ENCODE data around the gene NBEA.
A peak's percentile ranks its signal among the peaks of the same experiment; 100 is the strongest.

NBEA gene

DNA sequence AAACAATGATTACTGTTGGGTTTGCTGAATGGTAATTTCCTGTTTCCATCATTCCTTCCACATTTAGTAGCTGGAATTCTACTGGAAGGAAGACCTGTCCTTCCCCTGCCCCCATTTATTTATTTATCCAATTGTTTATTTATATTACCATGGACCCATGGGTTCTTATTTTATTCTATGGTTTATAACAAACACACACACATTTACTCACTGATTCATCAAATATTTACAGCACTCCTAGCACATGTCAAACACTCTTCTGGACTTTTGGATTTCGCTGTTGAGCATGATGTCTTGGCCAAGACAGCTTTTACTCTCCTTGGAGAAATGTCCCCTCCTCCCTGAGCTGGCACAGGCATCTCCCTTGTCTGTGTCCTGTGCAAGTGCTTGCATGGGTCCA lies 762.3 kb downstream of the NBEA start:
- no peaks in the 10 kb centered on the region for H3K36me3 ChIP-seq (ENCODE audit: control insufficient read depth in 5 of 5, insufficient read depth in 5 of 5, low read length in 5 of 5)
- H3K27me3 ChIP-seq (ENCODE audit: control insufficient read depth in 5 of 5, insufficient read depth in 4 of 5, low read length in 5 of 5), result peaks cover 0 to 3% (median 2%) of the 10 kb centered on the region in 5 donors
- H3K9ac ChIP-seq (ENCODE audit: low read length in 5 of 5), result no peak overlapping the region
- no peak overlapping the region for H3K4me3 ChIP-seq (ENCODE audit: low read depth in 1 of 5, low read length in 5 of 5)
- peaks cover 0 to 13% (median 4%) of the 10 kb centered on the region in 5 donors for H3K4me1 ChIP-seq (ENCODE audit: control insufficient read depth in 5 of 5, insufficient read depth in 5 of 5, low read length in 5 of 5)
- no peaks in the 10 kb centered on the region for H3K9me3 ChIP-seq (ENCODE audit: control insufficient read depth in 5 of 5, low read length in 5 of 5)
- no peak overlapping the region for H3K27ac ChIP-seq (ENCODE audit: low read depth, low read length)

DNA sequence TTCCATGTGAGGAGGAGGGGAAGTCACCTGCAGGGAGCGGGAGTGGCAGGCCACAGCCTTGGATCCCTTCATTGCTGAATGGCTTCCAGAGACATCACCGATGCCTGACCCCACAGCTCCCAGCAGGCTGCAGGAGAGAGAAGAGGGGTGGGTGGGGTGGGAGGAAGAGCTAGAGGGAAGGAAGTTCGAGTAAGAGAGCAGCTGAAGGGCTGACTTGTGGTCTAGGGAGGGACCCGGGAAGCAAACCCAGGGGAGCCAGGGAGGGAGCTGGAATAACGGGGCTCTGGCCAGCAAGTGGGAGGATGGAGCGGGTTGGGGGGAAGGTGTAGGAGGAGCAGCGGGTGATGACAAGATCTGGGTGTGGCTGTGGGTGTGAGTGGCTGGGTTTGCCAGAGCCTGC lies 764.2 kb downstream of the NBEA start:
- Histone ChIP-seq H3K4me3 (ENCODE audit: low read depth in 1 of 5, low read length in 5 of 5) (no peak overlapping the region), H3K4me1 (ENCODE audit: control insufficient read depth in 5 of 5, insufficient read depth in 5 of 5, low read length in 5 of 5) (peaks cover 0 to 11% (median 7%) of the 10 kb centered on the region in 5 donors), H3K36me3 (ENCODE audit: control insufficient read depth in 5 of 5, insufficient read depth in 5 of 5, low read length in 5 of 5) (no peaks in the 10 kb centered on the region)

DNA sequence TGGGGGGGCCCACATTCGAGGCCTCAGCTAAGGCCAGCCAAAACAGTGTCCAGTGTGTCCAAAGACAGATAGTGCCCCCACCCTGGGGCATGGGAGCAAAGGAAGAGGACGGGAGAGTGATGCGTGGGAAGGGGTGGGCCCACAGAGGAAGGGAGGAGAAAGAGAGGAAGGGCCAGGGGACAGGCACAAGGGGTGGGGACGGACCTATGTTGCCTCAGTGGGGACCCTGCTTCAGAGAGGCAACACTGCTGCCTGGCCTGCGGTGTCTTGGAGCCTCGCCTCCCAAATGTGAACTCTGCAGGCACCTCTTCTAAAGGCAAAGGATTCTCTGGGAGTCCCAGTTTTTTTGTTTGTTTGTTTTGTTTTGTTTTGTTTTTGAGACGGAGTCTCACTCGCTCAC lies 764.7 kb downstream of the NBEA start:
- H3K36me3 ChIP-seq (ENCODE audit: control insufficient read depth in 5 of 5, insufficient read depth in 5 of 5, low read length in 5 of 5), result no peaks in the 10 kb centered on the region
- no peaks in the 10 kb centered on the region for H3K9me3 ChIP-seq (ENCODE audit: control insufficient read depth in 5 of 5, low read length in 5 of 5)
- peaks cover 0 to 11% (median 7%) of the 10 kb centered on the region in 5 donors for H3K4me1 ChIP-seq (ENCODE audit: control insufficient read depth in 5 of 5, insufficient read depth in 5 of 5, low read length in 5 of 5)
- no peak overlapping the region for H3K9ac ChIP-seq (ENCODE audit: low read length in 5 of 5)
- peaks cover 0 to under 1% (median 0%) of the 10 kb centered on the region in 5 donors for H3K27me3 ChIP-seq (ENCODE audit: control insufficient read depth in 5 of 5, insufficient read depth in 4 of 5, low read length in 5 of 5)
- no peak overlapping the region for H3K27ac ChIP-seq (ENCODE audit: low read depth, low read length)
- H3K4me3 ChIP-seq (ENCODE audit: low read depth in 1 of 5, low read length in 5 of 5), result no peak overlapping the region

More for the DNA sequence above, 764.2 kb downstream of the NBEA start:
- Histone ChIP-seq H3K9me3 (ENCODE audit: control insufficient read depth in 5 of 5, low read length in 5 of 5) (no peaks in the 10 kb centered on the region), H3K27ac (ENCODE audit: low read depth, low read length) (no peak overlapping the region), H3K9ac (ENCODE audit: low read length in 5 of 5) (no peak overlapping the region), H3K27me3 (ENCODE audit: control insufficient read depth in 5 of 5, insufficient read depth in 4 of 5, low read length in 5 of 5) (peaks cover 0 to 3% (median 0%) of the 10 kb centered on the region in 5 donors)

DNA sequence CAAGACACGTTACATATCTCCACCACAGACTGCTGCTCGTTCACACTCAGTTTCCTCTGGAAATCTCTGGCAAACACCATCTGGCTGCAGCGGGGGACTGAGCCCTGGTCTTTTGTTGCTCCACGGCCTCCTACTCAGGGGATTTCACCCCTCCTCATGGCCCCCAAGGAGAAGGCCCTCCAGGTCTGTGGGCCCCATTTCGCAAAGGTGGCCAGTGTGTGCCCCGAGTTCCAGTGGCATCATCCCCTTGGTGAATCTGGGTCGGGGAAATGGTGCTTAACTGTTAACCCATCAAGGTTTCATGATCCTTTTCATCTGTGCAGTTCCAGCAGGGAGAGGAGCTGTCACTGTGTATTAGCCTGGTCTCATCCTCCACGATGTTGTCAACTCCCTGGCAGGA lies 769.8 kb downstream of the NBEA start:
- H3K9me3 ChIP-seq (ENCODE audit: control insufficient read depth in 5 of 5, low read length in 5 of 5), result no peaks in the 10 kb centered on the region
- H3K4me1 ChIP-seq (ENCODE audit: control insufficient read depth in 5 of 5, insufficient read depth in 5 of 5, low read length in 5 of 5), result peaks cover 5 to 39% (median 26%) of the 10 kb centered on the region in 5 donors
- H3K4me3 ChIP-seq (ENCODE audit: low read depth in 1 of 5, low read length in 5 of 5), result no peak overlapping the region
- H3K9ac ChIP-seq (ENCODE audit: low read length in 5 of 5), result no peak overlapping the region
- no peaks in the 10 kb centered on the region for H3K27me3 ChIP-seq (ENCODE audit: control insufficient read depth in 5 of 5, insufficient read depth in 4 of 5, low read length in 5 of 5)
- no peak overlapping the region for H3K27ac ChIP-seq (ENCODE audit: low read depth, low read length)
- no peaks in the 10 kb centered on the region for H3K36me3 ChIP-seq (ENCODE audit: control insufficient read depth in 5 of 5, insufficient read depth in 5 of 5, low read length in 5 of 5)

DNA sequence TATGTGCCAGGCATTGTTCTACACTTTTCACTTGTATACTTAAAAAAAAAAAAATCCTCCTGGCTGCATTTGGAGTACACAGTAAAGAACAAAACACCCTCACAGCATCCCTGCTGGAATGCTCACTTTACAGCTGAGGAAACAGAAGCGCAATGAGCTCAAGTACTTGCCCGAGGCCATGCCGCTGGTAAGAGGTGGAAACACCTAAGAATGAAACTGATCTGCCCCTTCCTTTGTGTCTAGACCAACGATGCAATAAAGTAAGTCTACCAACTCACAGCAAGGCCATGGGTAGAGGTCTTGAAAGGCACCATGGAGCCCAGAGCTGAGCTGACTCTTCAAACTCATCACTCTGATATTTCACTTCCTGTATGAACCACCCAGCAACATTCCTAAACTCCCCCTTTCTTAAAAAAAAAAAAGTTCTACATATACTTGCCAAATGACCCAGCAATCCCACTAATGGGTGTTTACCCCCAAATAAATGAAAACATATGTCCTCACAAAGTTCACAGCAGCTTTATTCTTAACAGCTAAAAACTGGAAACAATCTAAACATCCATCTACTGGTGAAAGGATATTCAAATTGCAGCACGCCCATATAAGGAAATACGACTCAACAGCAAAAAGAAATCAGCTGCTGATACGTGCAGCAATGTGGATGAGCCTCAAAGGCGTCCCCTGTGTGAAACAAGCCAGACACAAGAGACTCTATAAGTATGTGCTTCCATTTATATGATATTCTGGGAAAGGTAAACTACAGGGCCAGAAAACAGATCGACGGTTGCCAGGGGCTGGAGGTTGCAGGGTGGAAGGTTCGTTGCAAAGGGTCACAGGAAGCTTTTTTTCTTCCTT lies 771.1 kb downstream of the NBEA start:
- no peak overlapping the region for H3K4me3 ChIP-seq (ENCODE audit: low read depth in 1 of 5, low read length in 5 of 5)
- H3K4me1 ChIP-seq (ENCODE audit: control insufficient read depth in 5 of 5, insufficient read depth in 5 of 5, low read length in 5 of 5), result peaks cover 5 to 39% (median 26%) of the 10 kb centered on the region in 5 donors
- no peaks in the 10 kb centered on the region for H3K36me3 ChIP-seq (ENCODE audit: control insufficient read depth in 5 of 5, insufficient read depth in 5 of 5, low read length in 5 of 5)
- no peaks in the 10 kb centered on the region for H3K9me3 ChIP-seq (ENCODE audit: control insufficient read depth in 5 of 5, low read length in 5 of 5)
- H3K27ac ChIP-seq (ENCODE audit: low read depth, low read length), result no peak overlapping the region
- no peak overlapping the region for H3K9ac ChIP-seq (ENCODE audit: low read length in 5 of 5)
- H3K27me3 ChIP-seq (ENCODE audit: control insufficient read depth in 5 of 5, insufficient read depth in 4 of 5, low read length in 5 of 5), result no peaks in the 10 kb centered on the region

DNA sequence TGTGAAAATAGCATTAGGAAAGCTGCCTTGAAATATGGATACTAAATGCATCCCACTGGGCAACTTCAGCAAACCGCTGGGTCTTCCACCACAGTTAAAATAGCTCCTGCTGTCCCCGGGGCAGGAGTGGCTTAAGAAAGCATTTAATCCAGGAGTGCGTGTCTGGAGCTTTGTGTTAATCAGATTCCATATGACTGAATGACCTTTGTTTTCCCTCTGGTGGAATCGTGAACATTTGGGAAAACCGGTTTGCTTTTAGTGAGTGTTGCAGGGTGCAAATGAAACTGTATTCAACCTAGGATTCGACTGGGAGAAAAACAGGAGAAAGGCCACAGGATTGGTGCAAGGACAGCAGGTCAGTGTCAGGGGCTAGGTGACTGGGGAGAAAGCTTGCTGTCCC lies 772.1 kb downstream of the NBEA start:
- Histone ChIP-seq H3K9me3 (ENCODE audit: control insufficient read depth in 5 of 5, low read length in 5 of 5) (no peaks in the 10 kb centered on the region), H3K9ac (ENCODE audit: low read length in 5 of 5) (peak overlapping the region in 1 of 5 donors; percentile 32), H3K27me3 (ENCODE audit: control insufficient read depth in 5 of 5, insufficient read depth in 4 of 5, low read length in 5 of 5) (peaks cover 0 to 3% (median 0%) of the 10 kb centered on the region in 5 donors), H3K27ac (ENCODE audit: low read depth, low read length) (no peak overlapping the region), H3K4me1 (ENCODE audit: control insufficient read depth in 5 of 5, insufficient read depth in 5 of 5, low read length in 5 of 5) (peaks cover 5 to 38% (median 25%) of the 10 kb centered on the region in 5 donors), H3K36me3 (ENCODE audit: control insufficient read depth in 5 of 5, insufficient read depth in 5 of 5, low read length in 5 of 5) (no peaks in the 10 kb centered on the region), H3K4me3 (ENCODE audit: low read depth in 1 of 5, low read length in 5 of 5) (no peak overlapping the region)

DNA sequence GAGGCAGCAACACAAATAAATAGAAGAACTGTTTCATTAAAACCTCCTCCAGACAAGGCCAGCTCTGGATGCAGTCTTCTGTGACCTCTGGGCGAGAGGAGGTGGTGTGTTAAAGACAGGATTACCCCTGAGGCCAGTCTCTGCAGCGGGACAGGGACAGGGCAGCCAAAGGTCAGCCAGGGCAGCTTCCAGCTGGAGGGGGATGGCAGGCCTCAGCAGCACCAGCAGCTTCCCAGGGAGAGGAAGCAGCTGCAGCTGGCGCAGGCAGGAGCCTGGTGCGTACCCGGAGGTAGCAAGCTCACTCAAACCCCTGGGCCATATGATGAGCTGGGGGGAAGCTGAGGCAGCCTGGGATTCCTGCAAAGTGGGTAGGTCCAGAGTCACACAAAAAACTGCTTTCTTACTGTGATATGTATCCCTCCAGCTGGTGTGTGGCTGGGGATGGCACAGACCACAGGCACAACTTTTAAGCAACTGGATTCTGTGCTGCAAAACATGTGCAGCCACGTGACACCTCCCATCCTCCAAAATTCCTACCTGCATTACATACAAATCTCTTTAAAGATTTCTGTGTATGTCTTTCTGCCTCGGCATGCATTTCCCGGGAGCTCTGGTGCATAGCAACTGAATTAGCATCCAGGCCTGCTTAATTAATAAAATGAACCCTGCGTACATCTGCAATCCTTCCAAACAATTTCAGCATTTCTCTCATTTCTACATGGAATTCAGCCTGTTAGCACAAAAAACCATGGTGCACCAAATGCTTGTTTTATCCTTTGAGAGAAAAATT lies 772.7 kb downstream of the NBEA start:
- Histone ChIP-seq H3K36me3 (ENCODE audit: control insufficient read depth in 5 of 5, insufficient read depth in 5 of 5, low read length in 5 of 5) (no peaks in the 10 kb centered on the region), H3K27me3 (ENCODE audit: control insufficient read depth in 5 of 5, insufficient read depth in 4 of 5, low read length in 5 of 5) (peaks cover 0 to 3% (median 0%) of the 10 kb centered on the region in 5 donors), H3K9me3 (ENCODE audit: control insufficient read depth in 5 of 5, low read length in 5 of 5) (no peaks in the 10 kb centered on the region), H3K27ac (ENCODE audit: low read depth, low read length) (no peak overlapping the region), H3K4me1 (ENCODE audit: control insufficient read depth in 5 of 5, insufficient read depth in 5 of 5, low read length in 5 of 5) (peaks cover 4 to 31% (median 23%) of the 10 kb centered on the region in 5 donors), H3K4me3 (ENCODE audit: low read depth in 1 of 5, low read length in 5 of 5) (no peak overlapping the region), H3K9ac (ENCODE audit: low read length in 5 of 5) (peak overlapping the region in 1 of 5 donors; percentile 32)

DNA sequence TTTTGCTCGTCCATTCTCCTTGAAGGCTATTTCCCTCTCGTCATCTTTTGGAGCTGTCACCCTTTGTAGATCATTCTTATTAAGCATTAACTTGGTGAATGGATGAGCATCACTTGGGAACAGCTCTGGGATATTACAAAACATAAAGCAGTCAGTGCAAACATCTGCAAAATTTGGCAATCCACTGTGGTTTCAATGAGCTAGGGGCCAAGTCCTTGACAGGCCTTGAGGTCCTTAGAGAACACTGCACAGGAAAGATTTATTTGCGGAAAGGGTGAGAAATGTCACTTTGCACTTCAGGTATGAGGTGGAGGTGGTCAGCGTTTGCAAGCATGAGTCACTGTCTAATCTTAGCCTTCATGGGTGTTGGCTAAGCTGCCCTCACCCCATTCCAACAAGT lies 774.1 kb downstream of the NBEA start:
- Histone ChIP-seq H3K9ac (ENCODE audit: low read length in 5 of 5) (no peak overlapping the region), H3K27ac (ENCODE audit: low read depth, low read length) (no peak overlapping the region), H3K4me3 (ENCODE audit: low read depth in 1 of 5, low read length in 5 of 5) (no peak overlapping the region), H3K4me1 (ENCODE audit: control insufficient read depth in 5 of 5, insufficient read depth in 5 of 5, low read length in 5 of 5) (peaks cover 4 to 40% (median 29%) of the 10 kb centered on the region in 5 donors), H3K9me3 (ENCODE audit: control insufficient read depth in 5 of 5, low read length in 5 of 5) (no peaks in the 10 kb centered on the region), H3K27me3 (ENCODE audit: control insufficient read depth in 5 of 5, insufficient read depth in 4 of 5, low read length in 5 of 5) (peaks cover 0 to 3% (median 0%) of the 10 kb centered on the region in 5 donors), H3K36me3 (ENCODE audit: control insufficient read depth in 5 of 5, insufficient read depth in 5 of 5, low read length in 5 of 5) (no peaks in the 10 kb centered on the region)

DNA sequence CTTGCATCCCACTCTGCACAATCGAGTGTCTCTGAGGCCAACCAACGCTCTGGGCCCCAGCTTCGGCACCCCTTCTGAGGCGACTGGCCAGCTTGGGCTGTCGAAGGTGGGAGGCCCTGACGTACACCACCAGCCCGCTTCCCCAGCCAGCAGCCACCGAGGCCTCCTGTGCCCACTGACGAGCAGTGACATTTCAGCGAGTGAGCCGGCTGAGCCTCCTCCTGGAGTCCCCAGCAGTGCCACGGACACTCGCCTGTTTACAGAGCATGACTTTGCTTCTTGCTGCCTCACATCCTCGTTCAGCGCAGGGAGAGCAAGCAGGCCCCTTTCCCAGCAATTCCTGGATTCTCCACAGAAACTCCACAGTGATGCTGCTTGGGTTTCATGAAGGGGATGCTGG lies 774.7 kb downstream of the NBEA start:
- Histone ChIP-seq H3K4me3 (ENCODE audit: low read depth in 1 of 5, low read length in 5 of 5) (no peak overlapping the region), H3K9ac (ENCODE audit: low read length in 5 of 5) (no peak overlapping the region), H3K27me3 (ENCODE audit: control insufficient read depth in 5 of 5, insufficient read depth in 4 of 5, low read length in 5 of 5) (peaks cover 0 to 3% (median 0%) of the 10 kb centered on the region in 5 donors), H3K27ac (ENCODE audit: low read depth, low read length) (no peak overlapping the region), H3K4me1 (ENCODE audit: control insufficient read depth in 5 of 5, insufficient read depth in 5 of 5, low read length in 5 of 5) (peaks cover 4 to 40% (median 29%) of the 10 kb centered on the region in 5 donors), H3K9me3 (ENCODE audit: control insufficient read depth in 5 of 5, low read length in 5 of 5) (no peaks in the 10 kb centered on the region), H3K36me3 (ENCODE audit: control insufficient read depth in 5 of 5, insufficient read depth in 5 of 5, low read length in 5 of 5) (no peaks in the 10 kb centered on the region)

DNA sequence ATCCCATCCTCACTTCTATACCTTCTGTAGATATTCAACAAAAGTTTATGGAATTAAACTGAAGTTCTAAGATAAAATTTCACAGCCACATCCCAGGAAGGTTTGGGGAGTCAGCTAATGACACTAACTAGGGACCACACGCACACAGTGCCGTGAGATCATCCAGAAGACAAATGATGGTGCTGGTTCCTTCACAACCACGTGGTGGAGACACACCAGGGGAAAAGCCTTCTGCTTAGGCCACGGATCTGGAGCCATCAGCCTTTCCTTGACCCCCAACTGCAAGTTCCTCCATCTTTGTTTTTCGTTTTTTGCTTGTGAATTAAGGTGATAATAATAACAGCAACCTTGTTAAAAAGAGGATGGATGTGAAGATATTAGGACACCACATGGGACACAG lies 776.0 kb downstream of the NBEA start:
- Histone ChIP-seq H3K9me3 (ENCODE audit: control insufficient read depth in 5 of 5, low read length in 5 of 5) (no peaks in the 10 kb centered on the region), H3K9ac (ENCODE audit: low read length in 5 of 5) (no peak overlapping the region), H3K27ac (ENCODE audit: low read depth, low read length) (no peak overlapping the region), H3K4me1 (ENCODE audit: control insufficient read depth in 5 of 5, insufficient read depth in 5 of 5, low read length in 5 of 5) (peaks cover 4 to 40% (median 35%) of the 10 kb centered on the region in 5 donors), H3K4me3 (ENCODE audit: low read depth in 1 of 5, low read length in 5 of 5) (no peak overlapping the region), H3K27me3 (ENCODE audit: control insufficient read depth in 5 of 5, insufficient read depth in 4 of 5, low read length in 5 of 5) (peaks cover 0 to 3% (median 0%) of the 10 kb centered on the region in 5 donors), H3K36me3 (ENCODE audit: control insufficient read depth in 5 of 5, insufficient read depth in 5 of 5, low read length in 5 of 5) (no peaks in the 10 kb centered on the region)

Measured in subcutaneous abdominal adipose tissue (tissue), 5 donors.